IMR-90 (cell line): ENCODE measurements around the gene KCNAB2. TPM values are rescaled to one million over a fixed set of nuclear protein-coding genes. Genes with fewer than 3 reads are reported as not detected.

ENCODE experiments used
- ATAC-seq: fragments of 200-7000 bp; cut with Tn5 transposase; 2 replicates; pipeline ENCODE4 v1.9.1; 2020; ENCODE audit warnings: low read depth, mild to moderate bottlenecking, moderate library complexity
- BruUV-seq: library from RNA; stranded (reverse); fragments of 400-500 nt; replicated peaks from 2 replicates; lab custom pipeline; 2021; lab: Mats Ljungman, UMichigan
- CTCF ChIA-PET: fragments of 300-600 bp; formaldehyde crosslinking; extraction: SDS; loops from one replicate; lab custom pipeline; 2021; ENCODE audit warnings: antibody characterized with exemption; lab: Yijun Ruan, JAX
- POLR2A ChIA-PET: fragments of 300-600 bp; sonication (Branson Sonifier 250); formaldehyde crosslinking; loops from one replicate; lab custom pipeline; 2022; ENCODE audit warnings: antibody characterized with exemption; ENCODE audit not compliant: unreplicated experiment; lab: Charles Lee
- DNase-seq: peaks from one replicate; pipeline ENCODE4 v3.0.0; 2013
- H2AFZ ChIP-seq: replicated peaks from 2 replicates; pipeline ENCODE3; 2013; ENCODE audit warnings: low read length, mild to moderate bottlenecking; ENCODE audit not compliant: poor library complexity
- H2AK5ac ChIP-seq: 2 replicates; pipeline ENCODE4 v1.6.1; 2013; ENCODE audit warnings: low read depth, low read length, inconsistent platforms
- H2AK9ac ChIP-seq: replicated peaks from 2 replicates; pipeline ENCODE3; 2013; ENCODE audit warnings: mild to moderate bottlenecking, low read depth, low read length, moderate library complexity; ENCODE audit not compliant: poor library complexity
- H2BK120ac ChIP-seq: 2 replicates; pipeline ENCODE4 v1.6.1; 2013; ENCODE audit warnings: low read depth, low read length, inconsistent platforms
- H2BK15ac ChIP-seq: 3 replicates; pipeline ENCODE4 v1.6.1; 2013; ENCODE audit warnings: low read depth, low read length, inconsistent platforms
- H2BK20ac ChIP-seq: 2 replicates; pipeline ENCODE4 v1.6.1; 2013; ENCODE audit warnings: low read depth, mild to moderate bottlenecking, inconsistent platforms, low read length, moderate library complexity
- H2BK5ac ChIP-seq: 2 replicates; pipeline ENCODE4 v1.6.1; 2013; ENCODE audit warnings: mild to moderate bottlenecking, low read depth, low read length, inconsistent platforms; ENCODE audit not compliant: poor library complexity, severe bottlenecking
- H3K14ac ChIP-seq: replicated peaks from 2 replicates; pipeline ENCODE4 v1.6.1; 2013; ENCODE audit warnings: low read depth, low read length, inconsistent platforms
- H3K18ac ChIP-seq: 2 replicates; pipeline ENCODE4 v1.6.1; 2013; ENCODE audit warnings: low read depth, low read length, control low read depth
- H3K23ac ChIP-seq: 2 replicates; pipeline ENCODE4 v1.6.1; 2013; ENCODE audit warnings: low read depth, low read length, inconsistent platforms
- H3K27ac ChIP-seq: 2 replicates; pipeline ENCODE4 v1.5.1; 2013; ENCODE audit warnings: mild to moderate bottlenecking, control low read depth, low read length; ENCODE audit not compliant: insufficient read depth
- H3K27me3 ChIP-seq: 2 replicates; pipeline ENCODE4 v1.6.1; 2013; ENCODE audit warnings: low read length; ENCODE audit not compliant: control insufficient read depth, insufficient read depth
- H3K36me3 ChIP-seq: 2 replicates; pipeline ENCODE4 v1.6.1; 2013; ENCODE audit warnings: low read length, mixed read lengths; ENCODE audit not compliant: control insufficient read depth, insufficient read depth
- H3K4ac ChIP-seq: 2 replicates; pipeline ENCODE4 v1.6.1; 2013; ENCODE audit warnings: low read depth, low read length, inconsistent platforms
- H3K4me1 ChIP-seq: 2 replicates; pipeline ENCODE4 v1.6.1; 2013; ENCODE audit warnings: low read length, mixed read lengths; ENCODE audit not compliant: control insufficient read depth, insufficient read depth
- H3K4me2 ChIP-seq: 2 replicates; pipeline ENCODE4 v1.6.1; 2013; ENCODE audit warnings: low read depth, mild to moderate bottlenecking, control low read depth, low read length, moderate library complexity
- H3K4me3 ChIP-seq: 2 replicates; pipeline ENCODE4 v1.5.1; 2013; ENCODE audit warnings: low read depth, mild to moderate bottlenecking, control low read depth, low read length, moderate library complexity; ENCODE audit not compliant: insufficient read depth
- H3K56ac ChIP-seq: 2 replicates; pipeline ENCODE4 v1.6.1; 2013; ENCODE audit warnings: low read length, inconsistent platforms; ENCODE audit not compliant: insufficient read depth; ENCODE audit errors: extremely low read depth
- H3K79me1 ChIP-seq, 2 experiments: 2 replicates each; pipeline ENCODE4 v1.6.1; 2013; ENCODE audit warnings: low read length in 2 of 2, inconsistent platforms in 1 of 2, low read depth in 1 of 2
- H3K9ac ChIP-seq: 2 replicates; pipeline ENCODE4 v1.6.1; 2013; ENCODE audit warnings: low read depth, low read length, control low read depth
- H3K9me1 ChIP-seq: 2 replicates; pipeline ENCODE4 v1.6.1; 2013; ENCODE audit warnings: low read length, inconsistent platforms; ENCODE audit not compliant: insufficient read depth
- H3K9me3 ChIP-seq: 2 replicates; pipeline ENCODE4 v1.6.1; 2013; ENCODE audit warnings: low read length; ENCODE audit not compliant: control insufficient read depth, insufficient read depth
- H4K20me1 ChIP-seq: 2 replicates; pipeline ENCODE4 v1.6.1; 2013; ENCODE audit warnings: low read length, inconsistent platforms; ENCODE audit not compliant: insufficient read depth
- H4K5ac ChIP-seq: 2 replicates; pipeline ENCODE4 v1.6.1; 2013; ENCODE audit warnings: mild to moderate bottlenecking, low read depth, low read length, control low read depth
- H4K8ac ChIP-seq, 2 experiments: 2 replicates each; pipeline ENCODE4 v1.6.1; 2013; ENCODE audit warnings: low read depth in 2 of 2, low read length in 2 of 2, control low read depth in 1 of 2, inconsistent platforms in 1 of 2
- H4K91ac ChIP-seq: 2 replicates; pipeline ENCODE4 v1.6.1; 2013; ENCODE audit warnings: low read depth, low read length, inconsistent platforms; ENCODE audit not compliant: insufficient read depth
- BHLHE40 ChIP-seq: fragments of 150-350 bp; IDR thresholded peaks from 2 replicates; pipeline ENCODE4 v1.6.1; 2016; ENCODE audit warnings: mild to moderate bottlenecking, low read depth, low read length
- CEBPB ChIP-seq: IDR thresholded peaks from 2 replicates; pipeline ENCODE4 v1.6.1; 2012; ENCODE audit warnings: low read depth, low read length, improper control_type of control experiment
- CHD1 ChIP-seq: IDR thresholded peaks from 2 replicates; pipeline ENCODE4 v1.6.1; 2012; ENCODE audit warnings: low read depth, low read length, improper control_type of control experiment
- FOS ChIP-seq: fragments of 150-350 bp; IDR thresholded peaks from 2 replicates; pipeline ENCODE4 v1.6.1; 2016; ENCODE audit warnings: low read depth, low read length
- MAFK ChIP-seq: IDR thresholded peaks from 2 replicates; pipeline ENCODE4 v1.6.1; 2012; ENCODE audit warnings: low read depth, low read length, improper control_type of control experiment
- MAZ ChIP-seq: IDR thresholded peaks from 2 replicates; pipeline ENCODE4 v1.6.1; 2012; ENCODE audit warnings: low read depth, mild to moderate bottlenecking, low read length, improper control_type of control experiment, moderate library complexity, borderline replicate concordance
- MXI1 ChIP-seq: IDR thresholded peaks from 2 replicates; pipeline ENCODE4 v1.6.1; 2012; ENCODE audit warnings: low read depth, mild to moderate bottlenecking, low read length, moderate library complexity, borderline replicate concordance
- NFE2L2 ChIP-seq: fragments of 150-350 bp; IDR thresholded peaks from 2 replicates; pipeline ENCODE4 v1.6.1; 2016; ENCODE audit warnings: low read depth, mild to moderate bottlenecking, low read length
- POLR2A ChIP-seq: IDR thresholded peaks from 2 replicates; pipeline ENCODE4 v1.6.1; 2012; ENCODE audit warnings: mild to moderate bottlenecking, low read depth, low read length
- RAD21 ChIP-seq: IDR thresholded peaks from 2 replicates; pipeline ENCODE4 v1.6.1; 2012; ENCODE audit warnings: low read length, improper control_type of control experiment
- RCOR1 ChIP-seq: IDR thresholded peaks from 2 replicates; pipeline ENCODE4 v1.6.1; 2012; ENCODE audit warnings: mild to moderate bottlenecking, low read length, improper control_type of control experiment; ENCODE audit not compliant: insufficient replicate concordance
- RFX5 ChIP-seq: IDR thresholded peaks from 2 replicates; pipeline ENCODE4 v1.8.0; 2012; ENCODE audit warnings: low read depth, mild to moderate bottlenecking, low read length, moderate library complexity
- SMC3 ChIP-seq: fragments of 150-350 bp; IDR thresholded peaks from 2 replicates; pipeline ENCODE4 v1.6.1; 2016; ENCODE audit warnings: low read depth, mild to moderate bottlenecking, antibody characterized with exemption, low read length, moderate library complexity
- WGBS, 2 experiments: methylation state at CpG; one replicate each; pipeline versions ENCODE4 v1.1.5 to v1.1.7; 2013; ENCODE audit warnings: missing lambda C conversion rate in 2 of 2; ENCODE audit not compliant: insufficient read length in 1 of 2; ENCODE audit errors: extremely low coverage in 2 of 2; 5-methylcytosine and 5-hydroxymethylcytosine counted together
- dilution Hi-C: fragments of 300-500 bp; cut with HindIII; formaldehyde crosslinking; loops from one replicate; pipeline ENCODE4 v1.14.3; 2018; ENCODE audit warnings: low sequenced_read_pairs; ENCODE audit not compliant: unreplicated experiment
- in situ Hi-C: fragments of 300-500 bp; cut with MboI; formaldehyde crosslinking; loops from 3 replicates; pipeline ENCODE4 v1.14.3; 2019; ENCODE audit warnings: low sequenced_read_pairs, inconsistent platforms, mixed read lengths
- intact Hi-C: fragments of 100-400 bp; cut with micrococcal nuclease; formaldehyde crosslinking; loops from 2 replicates; pipeline ENCODE4 v1.10.0; 2022
- polyA plus RNA-seq, 3 experiments: library from polyadenylated mRNA; depleted of rRNA; stranded (reverse); fragments of >200 nt; gene quantifications; 2 replicates each; pipeline ENCODE4 v1.2.3, GENCODE V29; 2012; ENCODE audit warnings: low replicate concordance in 1 of 3
- total RNA-seq: library from RNA; depleted of rRNA; stranded (reverse); fragments of >200 nt; gene quantifications from 2 replicates; pipeline ENCODE4 v1.2.3, GENCODE V29; 2012
- TF ChIP-seq, protein P1 (sequence below): conservative IDR thresholded peaks from 2 replicates; pipeline ENCODE4 v1.5.1; 2012; ENCODE audit warnings: mild to moderate bottlenecking, low read depth, low read length, improper control_type of control experiment
- TF ChIP-seq, protein P2 (sequence below): fragments of 150-350 bp; IDR thresholded peaks from 2 replicates; pipeline ENCODE4 v1.6.1; 2016; ENCODE audit warnings: low read depth, mild to moderate bottlenecking, low read length, moderate library complexity, borderline replicate concordance
- TF ChIP-seq, protein P3 (sequence below): fragments of 150-350 bp; IDR thresholded peaks from 2 replicates; pipeline ENCODE4 v1.6.1; 2017; ENCODE audit warnings: mild to moderate bottlenecking, antibody characterized with exemption, low read length, low read depth

The KCNAB2 gene
- total and polyA plus RNA-seq, 2 of the 4 experiments (the other 2 are of a cell fraction) = 1.3 to 4.2 TPM

- no peak overlapping the region for H2BK15ac ChIP-seq
- no peak overlapping the region for H3K9ac ChIP-seq
- H4K5ac ChIP-seq = no peak overlapping the region
- no peak overlapping the region for H2BK5ac ChIP-seq
- no peak overlapping the region for H3K4me2 ChIP-seq
- H3K27me3 ChIP-seq = peaks cover 29% of the 10 kb centered on the region
- dilution Hi-C loops = no loop called here
- TF ChIP-seq CEBPB (no peak), NFE2L2 (no peak), CHD1 (no peak), MAFK (no peak), RAD21 (no peak), SMC3 (no peak), RCOR1 (no peak), FOS (no peak), MXI1 (no peak), MAZ (no peak), POLR2A (no peak), BHLHE40 (no peak), RFX5 (no peak)
- TF ChIP-seq, protein P1, sequence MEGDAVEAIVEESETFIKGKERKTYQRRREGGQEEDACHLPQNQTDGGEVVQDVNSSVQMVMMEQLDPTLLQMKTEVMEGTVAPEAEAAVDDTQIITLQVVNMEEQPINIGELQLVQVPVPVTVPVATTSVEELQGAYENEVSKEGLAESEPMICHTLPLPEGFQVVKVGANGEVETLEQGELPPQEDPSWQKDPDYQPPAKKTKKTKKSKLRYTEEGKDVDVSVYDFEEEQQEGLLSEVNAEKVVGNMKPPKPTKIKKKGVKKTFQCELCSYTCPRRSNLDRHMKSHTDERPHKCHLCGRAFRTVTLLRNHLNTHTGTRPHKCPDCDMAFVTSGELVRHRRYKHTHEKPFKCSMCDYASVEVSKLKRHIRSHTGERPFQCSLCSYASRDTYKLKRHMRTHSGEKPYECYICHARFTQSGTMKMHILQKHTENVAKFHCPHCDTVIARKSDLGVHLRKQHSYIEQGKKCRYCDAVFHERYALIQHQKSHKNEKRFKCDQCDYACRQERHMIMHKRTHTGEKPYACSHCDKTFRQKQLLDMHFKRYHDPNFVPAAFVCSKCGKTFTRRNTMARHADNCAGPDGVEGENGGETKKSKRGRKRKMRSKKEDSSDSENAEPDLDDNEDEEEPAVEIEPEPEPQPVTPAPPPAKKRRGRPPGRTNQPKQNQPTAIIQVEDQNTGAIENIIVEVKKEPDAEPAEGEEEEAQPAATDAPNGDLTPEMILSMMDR = no peak
- TF ChIP-seq, protein P2, sequence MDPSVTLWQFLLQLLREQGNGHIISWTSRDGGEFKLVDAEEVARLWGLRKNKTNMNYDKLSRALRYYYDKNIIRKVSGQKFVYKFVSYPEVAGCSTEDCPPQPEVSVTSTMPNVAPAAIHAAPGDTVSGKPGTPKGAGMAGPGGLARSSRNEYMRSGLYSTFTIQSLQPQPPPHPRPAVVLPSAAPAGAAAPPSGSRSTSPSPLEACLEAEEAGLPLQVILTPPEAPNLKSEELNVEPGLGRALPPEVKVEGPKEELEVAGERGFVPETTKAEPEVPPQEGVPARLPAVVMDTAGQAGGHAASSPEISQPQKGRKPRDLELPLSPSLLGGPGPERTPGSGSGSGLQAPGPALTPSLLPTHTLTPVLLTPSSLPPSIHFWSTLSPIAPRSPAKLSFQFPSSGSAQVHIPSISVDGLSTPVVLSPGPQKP = no peak
- TF ChIP-seq, protein P3, sequence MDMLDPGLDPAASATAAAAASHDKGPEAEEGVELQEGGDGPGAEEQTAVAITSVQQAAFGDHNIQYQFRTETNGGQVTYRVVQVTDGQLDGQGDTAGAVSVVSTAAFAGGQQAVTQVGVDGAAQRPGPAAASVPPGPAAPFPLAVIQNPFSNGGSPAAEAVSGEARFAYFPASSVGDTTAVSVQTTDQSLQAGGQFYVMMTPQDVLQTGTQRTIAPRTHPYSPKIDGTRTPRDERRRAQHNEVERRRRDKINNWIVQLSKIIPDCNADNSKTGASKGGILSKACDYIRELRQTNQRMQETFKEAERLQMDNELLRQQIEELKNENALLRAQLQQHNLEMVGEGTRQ = no peak
- H3K9me1 ChIP-seq = no peaks in the 10 kb centered on the region
- no peaks in the 10 kb centered on the region for H3K4me1 ChIP-seq
- H2BK120ac ChIP-seq = no peak overlapping the region
- no peaks in the 10 kb centered on the region for H3K79me1 ChIP-seq
- no peaks in the 10 kb centered on the region for H4K20me1 ChIP-seq
- H3K18ac ChIP-seq = no peak overlapping the region
- ATAC-seq (no peak), DNase-seq (no peak)
- no peak overlapping the region for H3K4ac ChIP-seq
- no peak overlapping the region for H3K27ac ChIP-seq
- H2BK20ac ChIP-seq = no peak overlapping the region
- H3K23ac ChIP-seq = no peak overlapping the region
- BruUV-seq = no TSS peak
- no peak overlapping the region for H2AFZ ChIP-seq
- in situ Hi-C loops = no loop called here
- H4K8ac ChIP-seq = no peak overlapping the region
- H3K36me3 ChIP-seq = no peaks in the 10 kb centered on the region
- no peak overlapping the region for H3K4me3 ChIP-seq
- no peak overlapping the region for H3K14ac ChIP-seq
- H4K91ac ChIP-seq = no peak overlapping the region
- H3K9me3 ChIP-seq = no peaks in the 10 kb centered on the region
- ChIA-PET POLR2A (no interaction called here), CTCF (no interaction called here)
- intact Hi-C loops = loop anchor here (2.0 kb wide), 1 partner anchor 31 kb away; no protein-coding TSS in a partner anchor
- no peak overlapping the region for H2AK9ac ChIP-seq
- H3K56ac ChIP-seq = no peak overlapping the region
- 80% methylated on average over 2 of the region's 13 CpGs; no CpG with 5 or more reads in 1 of the 2 experiments for WGBS, 2 experiments
- H2AK5ac ChIP-seq = no peak overlapping the region
Observed at GRCh38 chr1:6085666-6086065, 40.0 kb downstream of the KCNAB2 start.
